ENCODE data around the gene SLC17A7. TPM values are rescaled to one million over a fixed set of nuclear protein-coding genes. Genes with fewer than 3 reads are reported as not detected.

SLC17A7 gene
- total and polyA plus RNA-seq, 10 donors: 0.07 to 0.13 (median 0.10) TPM; not detected in 5

GRCh38 chr19:49421039-49421877 is 20.1 kb downstream of the SLC17A7 start:
- H3K9me3 ChIP-seq: no peaks in the 10 kb centered on the region
- peaks cover 5 to 98% (median 65%) of the 10 kb centered on the region in 7 donors for H3K27me3 ChIP-seq (replicated peaks in 1 of 7)
- DNase-seq: no peak
- intact Hi-C loops (cut with DNase I; ENCODE audit: low total_unique reads): no loop called here
- peak overlapping the region in 3 of 8 donors; percentile 6 to 59 (median 19) for H3K4me3 ChIP-seq
- peaks cover 20 to 46% (median 37%) of the 10 kb centered on the region in 6 donors for H3K4me1 ChIP-seq
- WGBS, 5 donors: 7 to 11% (median 8%) methylated on average over 47 to 48 of the region's 48 CpGs
- no peaks in the 10 kb centered on the region for H3K36me3 ChIP-seq
- no peak overlapping the region for H3K27ac ChIP-seq
- no peak for TF ChIP-seq CTCF (IDR thresholded peaks at IDR 0.05 in 8 of 11, conservative IDR thresholded peaks at IDR 0.05 in 3 of 11)
- no peak for TF ChIP-seq POLR2A (IDR thresholded peaks at IDR 0.05)
- TF ChIP-seq POLR2AphosphoS5 (IDR thresholded peaks at IDR 0.05): peak in 2 of 3 donors; percentile 36 to 70

GRCh38 chr19:49420227-49420626 is 21.1 kb downstream of the SLC17A7 start:
- intact Hi-C loops (cut with DNase I; ENCODE audit: low total_unique reads): no loop called here
- Histone ChIP-seq H3K27ac (no peak overlapping the region), H3K9me3 (no peaks in the 10 kb centered on the region), H3K27me3 (replicated peaks in 1 of 7) (peaks cover 5 to 90% (median 54%) of the 10 kb centered on the region in 7 donors), H3K4me3 (no peak overlapping the region), H3K36me3 (no peaks in the 10 kb centered on the region), H3K4me1 (peaks cover 20 to 41% (median 36%) of the 10 kb centered on the region in 6 donors)
- TF ChIP-seq POLR2A (IDR thresholded peaks at IDR 0.05) (no peak), CTCF (IDR thresholded peaks at IDR 0.05 in 8 of 11, conservative IDR thresholded peaks at IDR 0.05 in 3 of 11) (no peak), POLR2AphosphoS5 (IDR thresholded peaks at IDR 0.05) (no peak)
- DNase-seq: no peak
- 86 to 95% (median 88%) methylated on average over 2 of the region's 2 CpGs for WGBS, 5 donors

- no peaks in the 10 kb centered on the region for H3K9me3 ChIP-seq
- peaks cover 20 to 40% (median 36%) of the 10 kb centered on the region in 6 donors for H3K4me1 ChIP-seq
- intact Hi-C loops (cut with DNase I; ENCODE audit: low total_unique reads): no loop called here
- 65 to 96% (median 78%) methylated on average over 2 of the region's 2 CpGs; no CpG with 5 or more reads in 1 of the 5 donors for WGBS, 5 donors
- H3K4me3 ChIP-seq: no peak overlapping the region
- no peak overlapping the region for H3K27ac ChIP-seq
- TF ChIP-seq POLR2AphosphoS5 (IDR thresholded peaks at IDR 0.05) (no peak), CTCF (IDR thresholded peaks at IDR 0.05 in 8 of 11, conservative IDR thresholded peaks at IDR 0.05 in 3 of 11) (no peak), POLR2A (IDR thresholded peaks at IDR 0.05) (no peak)
- H3K36me3 ChIP-seq: no peaks in the 10 kb centered on the region
- no peak for DNase-seq
- H3K27me3 ChIP-seq (replicated peaks in 1 of 7): peaks cover 5 to 80% (median 44%) of the 10 kb centered on the region in 7 donors
These were observed 22.2 kb downstream of the SLC17A7 start for GRCh38 chr19:49419173-49419572.

- Histone ChIP-seq H3K4me1 (peaks cover 18 to 37% (median 30%) of the 10 kb centered on the region in 6 donors), H3K36me3 (no peaks in the 10 kb centered on the region), H3K27me3 (replicated peaks in 1 of 7) (peaks cover 5 to 73% (median 37%) of the 10 kb centered on the region in 7 donors), H3K27ac (no peak overlapping the region), H3K4me3 (no peak overlapping the region), H3K9me3 (no peaks in the 10 kb centered on the region)
- DNase-seq: no peak
- 83 to 98% (median 87%) methylated on average over 5 of the region's 5 CpGs for WGBS, 5 donors
- intact Hi-C loops (cut with DNase I; ENCODE audit: low total_unique reads): no loop called here
- no peak for TF ChIP-seq POLR2AphosphoS5 (IDR thresholded peaks at IDR 0.05)
- TF ChIP-seq CTCF (IDR thresholded peaks at IDR 0.05 in 8 of 11, conservative IDR thresholded peaks at IDR 0.05 in 3 of 11): no peak
- no peak for TF ChIP-seq POLR2A (IDR thresholded peaks at IDR 0.05)
These were observed 22.8 kb downstream of the SLC17A7 start for GRCh38 chr19:49418511-49418910.

All from spleen (tissue), 11 donors.